Measurements from ENCODE around the gene USP32.
"Not testable (repeated sequence)": the region's sequence is repeated elsewhere in the genome, so short reads cannot be mapped to it uniquely, and the experiment has no call there.

Gene USP32

DNA sequence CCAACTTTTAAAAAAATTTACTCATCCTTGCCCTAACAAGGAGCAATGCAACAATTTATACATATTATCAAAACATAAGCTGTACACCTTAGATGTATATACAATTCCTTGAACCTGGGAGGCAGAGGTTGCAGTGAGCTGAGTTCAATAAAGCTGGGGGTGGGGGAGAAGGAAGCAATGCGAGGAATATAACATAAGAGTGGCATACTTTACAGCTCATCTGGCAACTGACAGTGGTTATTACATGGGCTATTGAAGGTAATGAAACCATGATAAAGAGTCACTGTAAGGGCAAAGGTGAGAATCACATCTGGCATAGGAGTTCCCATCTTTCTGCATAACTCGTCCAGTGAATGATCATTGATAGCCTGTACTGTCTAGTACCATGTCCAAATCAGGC lies 198.5 kb downstream of the USP32 start:
- TF ChIP-seq POLR2A (IDR thresholded peaks at IDR 0.05; ENCODE audit: low read length) (no peak), GATA1 (IDR thresholded peaks at IDR 0.05; ENCODE audit: low read depth, low read length) (no peak)
- DNase-seq = no peak

DNA sequence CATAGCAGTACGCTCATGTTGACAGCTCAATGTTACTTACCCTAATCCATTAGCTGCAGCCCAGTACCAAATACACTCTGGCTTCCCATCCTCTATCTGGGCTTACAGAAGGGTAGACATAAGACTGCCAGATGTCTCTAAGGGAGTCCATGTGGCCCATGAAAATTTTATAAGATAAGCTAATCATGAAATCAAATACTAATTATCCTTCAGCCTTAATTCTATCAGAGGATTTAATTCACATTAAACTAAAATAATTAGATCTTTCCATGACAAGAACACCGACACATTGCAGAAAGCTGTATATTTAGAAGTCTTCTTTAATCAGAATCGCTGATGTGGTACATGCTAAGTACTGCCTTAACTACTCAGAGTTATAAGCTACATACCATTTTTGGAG lies 198.9 kb downstream of the USP32 start:
- DNase-seq = not testable (repeated sequence)

DNA sequence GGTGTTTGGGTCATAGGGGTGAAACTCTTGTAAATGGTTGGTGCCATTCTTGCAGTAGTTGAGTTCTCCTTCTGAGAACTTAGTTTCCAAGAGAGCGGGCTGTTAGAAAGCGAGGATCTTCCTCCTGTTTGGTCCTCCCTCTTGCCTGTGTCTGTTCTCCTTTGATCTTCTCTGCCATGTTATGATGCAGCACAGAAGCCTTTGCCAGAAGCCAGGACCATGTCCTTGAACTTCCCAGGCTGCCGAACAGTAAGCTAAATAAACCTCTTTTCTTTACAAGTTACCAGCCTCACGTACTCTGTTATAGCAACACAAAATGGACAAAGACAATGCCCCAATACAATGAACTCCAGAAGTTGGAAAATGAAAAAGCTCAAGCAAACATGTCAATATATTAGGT lies 201.9 kb downstream of the USP32 start:
- DNase-seq = not testable (repeated sequence)

DNA sequence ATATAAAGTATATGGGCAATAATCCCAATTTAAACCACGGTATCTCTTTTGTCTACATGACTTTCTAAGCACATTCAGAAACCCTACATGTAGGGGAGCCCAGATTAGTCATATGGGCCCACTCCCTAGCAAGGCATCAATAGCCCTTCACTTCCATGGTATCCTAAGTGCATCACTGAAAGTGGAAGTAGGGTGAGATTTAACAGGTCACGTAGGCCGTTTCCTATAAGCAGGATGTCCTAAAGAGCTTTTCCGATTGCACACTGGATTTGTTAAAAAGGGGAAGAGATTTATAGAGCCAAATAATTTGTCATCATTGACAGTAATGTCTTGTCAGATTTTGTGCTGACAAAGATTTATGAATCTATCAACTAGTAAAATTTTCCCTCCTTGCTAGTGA lies 203.2 kb downstream of the USP32 start:
- no peak for DNase-seq
- TF ChIP-seq POLR2A (IDR thresholded peaks at IDR 0.05; ENCODE audit: low read length) (no peak), GATA1 (IDR thresholded peaks at IDR 0.05; ENCODE audit: low read depth, low read length) (no peak)

DNA sequence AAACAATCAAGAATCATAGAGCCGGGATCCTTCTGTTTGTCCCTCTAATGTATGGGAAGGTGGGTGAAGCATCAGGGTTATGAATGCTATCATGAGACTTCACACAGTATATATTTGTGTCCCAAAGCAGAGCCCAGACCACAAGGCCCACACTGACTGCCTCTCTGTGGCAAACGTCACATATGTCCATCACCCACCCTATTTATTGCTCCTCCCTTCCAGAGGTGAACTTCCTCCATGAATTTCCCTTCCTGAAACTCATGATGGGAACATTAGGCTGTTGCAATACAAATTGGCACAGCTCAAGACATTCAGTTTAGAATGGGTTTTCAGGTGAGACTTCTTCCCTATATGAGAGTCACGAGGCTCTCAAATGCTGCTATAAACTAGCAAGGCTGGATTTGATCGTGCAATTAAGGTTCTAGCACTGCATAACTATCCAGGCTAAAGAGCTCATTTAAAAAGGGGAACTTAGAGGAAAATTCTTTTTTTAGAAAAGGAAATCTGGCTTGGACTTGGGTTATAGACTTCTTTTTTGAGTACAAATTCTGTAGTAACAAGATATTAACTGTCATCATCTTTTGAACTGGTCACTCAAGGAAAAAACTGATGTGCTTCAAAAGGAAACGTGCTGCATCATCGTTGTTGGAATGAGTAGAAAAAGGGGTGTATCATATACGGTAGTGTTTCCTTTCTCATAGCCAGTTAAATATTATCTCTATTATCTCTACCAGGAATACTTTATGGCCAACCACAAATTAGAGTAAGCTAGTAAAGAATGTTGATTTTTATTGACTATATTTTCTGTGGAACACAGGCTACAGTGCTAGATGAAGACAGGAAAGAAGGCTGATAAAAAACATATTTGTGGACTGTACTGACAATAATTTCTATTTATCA lies 204.8 kb downstream of the USP32 start:
- peak; percentile 87 for DNase-seq

DNA sequence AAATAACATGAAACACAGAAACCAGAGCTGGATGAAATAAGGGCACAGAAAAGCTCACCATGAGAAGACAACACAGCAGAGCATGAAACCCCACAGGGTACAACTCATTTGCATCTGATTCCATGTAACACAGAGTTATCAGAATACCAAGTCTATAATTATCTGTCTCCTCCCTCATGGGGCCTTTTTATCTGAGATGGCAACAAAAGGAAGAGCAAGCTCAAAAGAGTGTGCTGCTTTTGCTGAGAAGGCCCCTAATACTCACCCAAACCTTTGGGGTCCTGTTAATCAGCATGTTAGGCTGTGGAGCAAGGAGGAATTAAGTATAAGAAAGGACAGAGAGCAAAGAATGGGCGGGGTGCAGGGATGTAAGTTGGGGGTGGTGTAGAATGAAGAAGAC lies 205.6 kb downstream of the USP32 start:
- peak in 1 of 2 experiments; percentile 26 for DNase-seq

DNA sequence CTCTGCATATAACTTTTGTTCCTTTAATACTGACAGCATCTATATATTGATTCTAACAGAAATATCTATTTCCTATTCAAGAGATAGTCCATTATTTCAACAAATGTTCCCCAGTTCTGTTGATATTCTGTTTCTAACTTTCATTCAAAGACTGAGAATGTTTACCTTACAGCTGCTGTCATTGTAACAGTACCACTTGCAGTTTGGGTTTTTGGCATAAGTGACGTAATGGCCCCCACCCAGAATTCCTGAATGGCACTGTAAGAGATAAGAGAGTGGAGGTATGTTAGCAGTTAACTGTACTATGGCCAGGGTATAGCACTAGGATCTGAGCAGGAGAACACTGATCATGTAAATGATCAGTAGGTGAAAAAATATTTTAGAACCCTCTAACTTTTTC lies 211.6 kb downstream of the USP32 start:
- DNase-seq = not testable (repeated sequence)

DNA sequence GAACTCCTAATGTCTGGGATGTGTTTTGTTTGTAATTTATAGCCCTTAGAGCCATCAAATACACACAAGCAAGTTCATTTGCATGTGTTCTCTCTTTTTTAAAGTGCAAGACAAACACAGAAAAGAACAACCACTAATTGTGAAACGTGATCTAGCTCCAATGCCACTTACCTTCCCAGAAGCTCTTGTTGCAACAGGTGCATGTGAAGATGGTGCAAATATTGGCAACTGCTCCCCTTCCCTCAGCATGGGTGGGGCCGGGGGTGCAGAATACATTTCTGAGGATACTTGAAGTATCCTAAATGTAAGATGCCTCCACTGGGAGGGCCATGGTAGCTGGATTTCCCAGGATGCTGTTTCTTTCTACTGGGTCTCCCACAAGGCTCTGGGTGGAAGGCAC lies 213.8 kb downstream of the USP32 start:
- DNase-seq = not testable (repeated sequence)

DNA sequence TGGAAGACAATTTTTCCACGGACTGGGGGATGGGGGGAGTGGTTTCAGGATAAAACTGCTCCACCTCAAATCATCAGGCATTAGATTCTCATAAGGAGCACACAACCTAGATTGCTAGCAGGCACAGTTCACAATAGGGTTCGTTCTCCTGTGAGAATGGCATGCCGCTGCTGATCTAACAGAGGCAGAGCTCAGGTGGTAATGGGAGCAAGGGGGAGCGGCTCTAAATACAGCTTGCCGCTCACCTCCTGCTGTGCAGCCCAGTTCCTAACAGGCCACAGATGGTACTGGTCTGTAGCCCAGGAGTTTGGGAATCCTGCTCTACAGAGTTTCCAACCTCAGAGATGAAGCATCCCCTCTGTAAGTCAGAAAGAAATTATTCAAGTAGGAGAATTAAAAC lies 215.2 kb downstream of the USP32 start:
- not testable (repeated sequence) for DNase-seq

DNA sequence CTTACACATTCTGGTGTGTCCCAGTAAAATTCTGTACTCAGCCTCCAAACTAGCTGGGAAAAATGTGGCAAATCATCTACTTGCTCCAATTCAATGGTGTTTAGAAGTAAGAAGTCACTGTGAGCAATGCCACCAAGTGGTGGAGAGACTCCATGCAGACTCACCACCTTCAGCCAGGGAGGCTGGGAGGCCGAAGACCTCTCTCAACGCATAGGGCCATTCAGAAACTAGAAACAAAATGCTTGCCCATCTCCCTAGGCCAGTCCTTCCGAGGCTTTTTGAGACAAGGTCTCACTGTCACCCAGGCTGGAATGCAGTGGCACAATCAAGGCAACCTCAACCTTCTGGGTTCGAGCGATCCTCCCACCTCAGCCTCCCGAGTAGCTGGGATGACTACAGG lies 217.2 kb downstream of the USP32 start:
- peak in 1 of 2 experiments; percentile 31 for DNase-seq

DNA sequence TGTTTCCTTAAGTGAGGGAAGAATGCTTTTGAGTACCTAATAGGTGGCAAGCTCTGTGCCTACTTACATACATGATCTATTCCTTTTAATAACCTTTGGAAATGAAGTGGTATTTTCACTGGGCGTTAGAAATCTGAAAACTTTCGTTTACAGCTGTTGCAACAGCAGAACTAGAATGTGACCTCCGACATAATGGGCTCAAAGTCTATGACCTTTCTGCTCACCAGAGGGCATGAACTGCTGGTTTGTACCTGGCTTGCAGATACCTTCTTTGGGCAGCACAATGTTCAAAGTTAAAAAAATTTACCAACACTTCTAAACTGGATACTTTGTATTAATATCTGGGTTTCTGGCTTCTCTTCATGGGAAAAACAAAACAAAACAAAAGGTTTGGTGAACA lies 217.9 kb downstream of the USP32 start:
- DNase-seq = no peak
- TF ChIP-seq GATA1 (IDR thresholded peaks at IDR 0.05; ENCODE audit: low read depth, low read length) (no peak), POLR2A (IDR thresholded peaks at IDR 0.05; ENCODE audit: low read length) (no peak)

DNA sequence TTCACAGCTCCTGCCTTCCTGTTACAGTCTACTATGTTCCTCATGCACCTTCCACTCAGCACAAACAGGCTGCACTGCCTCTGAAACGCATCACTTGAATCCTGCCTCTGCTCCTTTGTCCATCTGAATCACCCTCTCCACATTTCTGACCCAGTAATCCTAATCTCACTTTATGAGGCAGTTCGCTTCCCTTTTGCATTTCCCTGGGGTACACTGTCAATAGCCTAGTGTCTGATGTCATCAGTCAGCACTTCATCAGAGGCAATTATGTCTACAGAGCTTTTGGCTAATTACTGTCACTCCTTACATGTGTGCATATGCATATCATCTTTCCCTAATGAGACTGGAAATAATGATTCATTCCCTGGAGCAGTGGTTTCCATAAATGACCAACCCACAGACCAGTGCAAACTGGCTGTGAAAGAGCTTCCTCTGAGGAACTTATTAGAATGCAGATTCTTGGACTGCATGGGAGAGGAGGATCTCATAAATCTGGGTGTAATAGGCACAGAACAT lies 218.6 kb downstream of the USP32 start:
- TF ChIP-seq POLR2A (IDR thresholded peaks at IDR 0.05; ENCODE audit: low read length) (no peak), GATA1 (IDR thresholded peaks at IDR 0.05; ENCODE audit: low read depth, low read length) (no peak)
- DNase-seq = no peak

DNA sequence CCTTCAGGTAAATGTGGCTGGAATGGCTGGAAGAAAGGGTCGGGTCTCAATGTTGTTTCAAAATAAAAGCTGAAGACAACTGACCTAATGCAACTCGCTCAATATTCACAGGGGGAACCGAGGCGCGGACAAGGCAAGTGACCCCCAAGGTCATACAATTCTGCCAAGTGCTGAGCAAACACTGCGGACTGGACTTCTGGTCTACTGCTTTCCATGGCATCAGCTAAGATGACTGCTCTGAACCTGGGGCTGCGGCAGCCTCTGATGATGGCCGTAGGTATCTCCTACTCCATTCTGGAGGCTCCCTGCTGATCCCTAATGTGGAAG lies 220.2 kb downstream of the USP32 start:
- TF ChIP-seq GATA1 (IDR thresholded peaks at IDR 0.05; ENCODE audit: low read depth, low read length) (no peak), POLR2A (IDR thresholded peaks at IDR 0.05; ENCODE audit: low read length) (no peak)
- no peak for DNase-seq

DNA sequence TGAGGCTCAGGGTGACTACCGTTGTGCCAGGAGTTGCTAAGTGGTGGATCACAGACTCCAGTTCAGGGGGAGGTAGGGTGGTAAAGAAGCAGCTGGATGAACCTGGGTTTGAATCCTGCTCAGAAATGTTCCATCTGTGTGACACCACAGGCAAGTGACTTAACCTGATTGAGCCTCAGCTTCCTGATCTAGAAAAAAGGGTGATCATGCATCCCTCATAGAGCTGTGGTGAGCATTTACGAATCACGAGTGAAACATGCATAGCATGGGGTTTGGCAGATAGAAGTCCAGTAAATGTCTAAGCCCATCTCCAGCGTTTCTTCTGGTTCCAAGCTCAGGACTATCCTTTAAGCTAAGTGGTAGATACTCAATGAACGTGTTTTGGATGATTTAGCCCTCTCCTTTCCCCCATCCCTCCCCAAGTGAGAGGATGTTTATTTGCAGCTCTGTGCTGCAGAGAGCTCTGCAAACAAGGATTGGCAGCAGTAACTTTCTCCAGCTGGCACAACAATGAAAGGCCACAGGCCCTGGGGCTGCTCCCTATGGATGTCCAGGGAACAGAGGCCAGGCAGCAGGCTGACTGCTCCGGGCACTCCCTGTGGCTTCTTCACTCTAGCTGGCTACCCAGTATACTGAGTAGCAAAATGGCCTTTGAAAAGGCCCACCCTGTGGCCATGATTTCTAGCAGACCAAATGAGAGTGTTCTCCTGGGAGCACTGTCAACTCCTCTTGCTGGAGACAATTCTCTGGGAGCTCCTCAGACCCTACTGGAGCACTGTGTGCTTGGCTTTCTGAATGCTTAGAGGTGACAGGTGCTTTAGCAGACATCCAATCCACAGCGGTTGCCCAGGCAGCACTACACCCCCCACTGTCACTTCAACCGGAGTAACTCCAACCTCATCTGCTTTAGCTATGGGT lies 220.8 kb downstream of the USP32 start:
- TF ChIP-seq GATA1 (IDR thresholded peaks at IDR 0.05; ENCODE audit: low read depth, low read length) (no peak), POLR2A (IDR thresholded peaks at IDR 0.05; ENCODE audit: low read length) (no peak)
- DNase-seq = no peak

DNA sequence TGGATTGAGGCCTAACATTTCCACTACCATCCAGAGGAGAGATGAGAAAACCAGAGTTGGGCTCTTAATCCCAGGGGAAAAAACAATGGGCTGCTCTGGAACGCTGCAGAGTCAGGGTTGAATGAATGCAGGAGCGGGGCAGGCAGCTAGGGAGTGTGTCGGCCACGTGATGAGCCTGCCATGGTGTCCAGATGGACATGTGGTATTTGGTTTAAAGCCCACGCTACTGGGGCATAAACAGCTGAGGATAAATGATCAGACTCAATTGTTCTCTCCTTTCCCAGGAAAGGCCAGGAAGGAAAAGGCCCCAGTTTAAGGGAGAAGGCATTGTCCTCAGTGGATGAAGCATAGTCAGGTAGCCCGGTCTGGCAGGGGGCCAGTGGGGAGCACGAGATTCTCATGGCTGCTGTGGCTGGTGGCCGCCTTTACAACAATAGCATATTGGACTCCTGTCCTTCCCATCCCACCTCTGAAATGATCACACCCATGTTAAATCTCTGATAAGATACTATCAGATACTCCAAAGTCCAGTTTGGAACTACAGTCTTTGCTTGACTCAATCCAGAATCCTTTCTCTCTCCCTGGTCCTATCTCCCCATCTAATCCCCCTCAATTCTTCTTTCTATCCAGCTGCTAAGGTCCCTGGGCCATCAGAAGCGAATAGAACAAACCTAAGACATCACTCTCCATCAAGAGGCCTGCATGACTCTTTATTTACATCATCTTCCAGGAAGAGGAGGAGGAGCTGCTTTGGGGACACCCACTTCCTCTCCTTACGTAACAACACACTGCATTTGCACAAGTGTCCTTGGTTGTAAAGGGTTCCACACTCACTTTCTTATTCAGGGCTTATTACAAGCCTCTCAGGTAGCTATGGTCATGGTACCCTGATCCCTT lies 221.8 kb downstream of the USP32 start:
- TF ChIP-seq POLR2A (IDR thresholded peaks at IDR 0.05; ENCODE audit: low read length) (no peak), GATA1 (IDR thresholded peaks at IDR 0.05; ENCODE audit: low read depth, low read length) (no peak)
- peak in 1 of 2 experiments; percentile 59 for DNase-seq
